Daoy (cell line): ENCODE data around the gene CHMP2A. TPM values are rescaled to one million over a fixed set of nuclear protein-coding genes. Genes with fewer than 3 reads are reported as not detected.

Experiments used
- DNase-seq: peaks from one replicate; pipeline ENCODE4 v3.0.0-alpha.2; 2015; ENCODE audit warnings: low read depth
- total RNA-seq: library from RNA; depleted of rRNA; stranded (reverse); fragments of >200 nt; shearing (Covaris generic); gene quantifications from 2 replicates; pipeline ENCODE4 v1.2.3, GENCODE V29; 2014

The CHMP2A gene
- total RNA-seq, 1 experiment from 2014 or later = 103 TPM

DNA sequence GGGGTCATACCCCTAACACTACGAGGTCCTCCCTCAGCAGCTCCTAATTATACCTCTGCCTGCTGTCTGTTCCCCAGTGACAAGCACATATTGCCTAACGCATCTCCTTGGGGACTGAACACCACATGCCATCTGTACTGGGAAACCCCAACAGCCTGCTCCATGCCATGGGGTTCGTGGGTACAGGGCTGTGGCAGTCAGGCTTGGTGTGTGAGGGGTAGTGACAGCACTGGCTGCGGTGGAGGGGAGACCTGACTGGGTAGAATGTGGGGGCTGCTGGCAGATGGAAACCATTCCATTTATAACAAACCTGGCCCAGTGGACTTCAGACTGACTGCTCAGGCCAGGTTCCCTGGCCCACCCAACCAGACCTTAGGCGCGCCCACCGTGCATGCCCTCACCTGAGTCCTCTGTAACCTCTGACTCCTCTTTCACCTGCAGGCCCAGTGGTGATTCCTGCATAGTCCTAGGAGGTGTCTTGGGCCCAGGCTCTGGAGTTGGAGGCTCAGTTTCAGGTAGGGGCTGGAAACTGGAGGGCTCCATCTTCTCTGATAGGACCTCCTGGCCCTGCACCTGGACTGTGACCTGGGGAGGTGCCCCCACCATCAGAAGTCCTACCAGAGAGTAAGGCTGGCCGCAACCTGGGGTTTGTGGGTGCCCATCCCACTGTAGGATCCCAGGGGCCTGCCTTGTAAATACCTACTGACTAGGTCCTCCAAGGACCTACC lies 15.2 kb upstream of the CHMP2A start:
- no peak for DNase-seq

DNA sequence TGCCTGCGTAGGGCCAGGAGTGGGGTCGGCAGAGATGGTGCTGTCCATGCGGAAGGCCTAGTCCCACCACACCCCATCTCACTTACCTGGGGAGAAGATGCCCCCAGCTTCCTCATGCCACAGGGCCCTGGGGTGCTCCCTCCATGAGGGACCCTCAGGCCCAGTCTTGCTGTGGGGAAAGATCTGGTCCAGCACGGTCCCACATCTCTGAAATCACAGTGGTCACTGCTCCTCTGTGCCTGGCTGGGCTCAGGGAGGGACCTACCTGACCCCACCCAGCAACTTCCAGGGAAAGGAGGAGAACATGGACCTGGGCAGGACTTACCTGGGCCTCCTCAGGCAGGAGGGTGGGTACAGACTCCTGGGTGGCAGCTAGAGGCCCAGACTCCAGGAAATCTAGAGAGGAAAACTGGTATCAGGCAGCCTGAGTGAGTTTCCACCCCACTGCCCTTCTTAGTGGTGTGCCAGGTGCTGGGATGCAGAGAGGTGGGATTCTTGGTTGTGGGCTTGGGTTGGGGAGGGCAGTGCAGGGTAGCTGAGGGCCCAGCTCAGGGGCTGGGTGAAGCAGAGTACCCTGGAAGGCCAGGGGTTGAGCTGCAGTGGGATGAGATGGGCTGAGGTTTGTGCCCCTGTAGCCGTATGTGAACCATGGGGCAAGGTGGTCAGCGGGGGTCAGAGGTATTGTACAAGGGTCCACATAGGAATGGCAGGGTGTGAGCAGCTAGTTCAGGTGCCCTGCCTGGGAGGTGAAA lies 14.5 kb upstream of the CHMP2A start:
- DNase-seq = no peak

DNA sequence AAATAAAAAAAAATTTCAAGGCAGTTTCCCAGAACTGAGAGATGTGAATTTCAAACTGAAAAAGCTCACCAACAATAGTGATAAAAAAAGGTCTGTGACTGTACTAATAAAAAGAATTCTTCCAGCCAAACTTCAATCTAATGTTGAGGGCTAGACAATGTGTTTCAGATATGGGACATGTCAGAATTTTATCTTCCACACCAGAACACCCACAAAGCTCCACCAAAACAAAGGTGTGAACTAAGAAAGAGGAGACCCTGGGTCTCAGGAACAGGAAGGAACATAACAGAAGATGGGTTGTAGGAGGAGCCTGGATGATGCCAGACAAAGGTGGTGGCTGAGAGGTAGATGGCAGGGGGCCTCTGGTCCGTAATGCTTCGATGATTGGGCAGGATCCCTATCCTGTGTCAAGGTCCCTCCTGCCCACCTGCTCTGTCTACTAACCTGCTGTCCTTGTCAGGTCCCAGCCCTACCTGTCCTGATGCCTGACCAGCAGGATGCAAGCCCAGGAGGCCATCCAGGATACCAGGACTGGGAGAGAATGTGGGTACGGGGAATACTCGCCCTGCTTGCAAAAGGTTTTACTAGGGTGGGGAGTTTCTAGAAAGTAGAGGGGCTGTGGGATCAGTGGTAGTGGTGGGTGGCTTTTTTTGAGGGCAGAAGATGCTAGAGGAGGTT lies 13.7 kb upstream of the CHMP2A start:
- no peak for DNase-seq

DNA sequence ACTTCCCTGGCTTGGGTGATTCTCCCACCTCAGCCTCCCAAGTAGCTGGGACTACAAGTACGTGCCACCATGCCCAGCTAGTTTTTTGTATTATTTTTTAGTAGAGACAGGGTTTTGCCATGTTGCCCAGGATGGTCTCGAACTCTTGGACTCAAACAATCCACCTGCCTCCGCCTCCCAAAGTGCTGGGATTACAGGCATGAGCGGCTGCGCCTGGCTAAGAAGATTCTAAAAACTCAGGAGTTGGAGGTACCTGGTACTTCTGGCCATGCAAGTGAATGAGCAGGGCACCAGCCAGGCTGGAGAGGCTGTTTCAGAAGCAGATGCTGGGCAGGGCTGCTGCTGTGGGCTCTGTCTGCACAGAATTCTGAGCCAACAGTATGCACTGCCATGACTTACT lies 12.1 kb upstream of the CHMP2A start:
- DNase-seq = no peak

DNA sequence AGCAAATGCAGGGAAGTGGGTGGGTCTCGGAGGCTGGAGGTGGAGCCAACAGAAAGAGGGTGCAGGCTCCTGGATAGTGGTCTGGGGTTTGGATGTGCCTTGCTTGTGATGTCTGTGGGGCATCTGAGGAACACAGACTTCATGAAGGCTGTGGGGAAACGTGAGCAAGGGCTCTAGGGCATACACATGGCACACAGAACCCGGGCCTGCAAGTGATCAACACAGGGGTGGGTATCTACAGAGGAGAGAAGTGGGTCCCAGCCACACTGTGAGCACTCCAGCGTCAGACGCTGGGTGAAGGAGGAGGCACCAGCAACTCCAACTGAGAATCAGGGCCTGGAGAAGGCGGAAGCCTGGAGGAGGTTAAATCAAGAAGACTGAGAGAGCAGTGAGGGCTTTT lies 8.9 kb upstream of the CHMP2A start:
- no peak for DNase-seq

DNA sequence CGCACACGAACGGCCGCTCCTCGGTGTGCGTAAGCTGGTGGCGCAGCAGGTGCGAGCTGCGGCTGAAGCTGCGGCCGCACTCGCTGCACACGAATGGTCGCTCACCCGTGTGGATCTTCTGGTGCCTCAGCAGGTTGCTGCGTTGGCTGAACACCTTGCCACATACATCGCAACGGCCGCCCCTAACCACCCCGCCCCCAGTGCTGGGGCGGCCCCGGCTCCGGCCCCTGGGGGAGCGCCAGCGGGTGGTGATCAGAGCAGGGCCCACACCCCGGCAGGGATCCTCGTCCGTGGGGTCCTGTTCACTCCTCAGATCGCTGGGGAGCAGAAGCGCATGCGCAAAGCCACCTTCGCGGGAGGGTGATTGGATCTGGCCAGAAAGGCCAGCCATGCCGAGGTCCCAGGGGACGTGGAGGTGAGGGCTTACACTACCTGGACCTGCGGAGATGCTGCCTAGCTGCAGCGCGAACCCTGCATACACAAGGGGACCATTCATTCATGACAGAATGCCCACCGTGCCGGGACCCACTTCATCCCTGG lies 8.2 kb upstream of the CHMP2A start:
- no peak for DNase-seq

DNA sequence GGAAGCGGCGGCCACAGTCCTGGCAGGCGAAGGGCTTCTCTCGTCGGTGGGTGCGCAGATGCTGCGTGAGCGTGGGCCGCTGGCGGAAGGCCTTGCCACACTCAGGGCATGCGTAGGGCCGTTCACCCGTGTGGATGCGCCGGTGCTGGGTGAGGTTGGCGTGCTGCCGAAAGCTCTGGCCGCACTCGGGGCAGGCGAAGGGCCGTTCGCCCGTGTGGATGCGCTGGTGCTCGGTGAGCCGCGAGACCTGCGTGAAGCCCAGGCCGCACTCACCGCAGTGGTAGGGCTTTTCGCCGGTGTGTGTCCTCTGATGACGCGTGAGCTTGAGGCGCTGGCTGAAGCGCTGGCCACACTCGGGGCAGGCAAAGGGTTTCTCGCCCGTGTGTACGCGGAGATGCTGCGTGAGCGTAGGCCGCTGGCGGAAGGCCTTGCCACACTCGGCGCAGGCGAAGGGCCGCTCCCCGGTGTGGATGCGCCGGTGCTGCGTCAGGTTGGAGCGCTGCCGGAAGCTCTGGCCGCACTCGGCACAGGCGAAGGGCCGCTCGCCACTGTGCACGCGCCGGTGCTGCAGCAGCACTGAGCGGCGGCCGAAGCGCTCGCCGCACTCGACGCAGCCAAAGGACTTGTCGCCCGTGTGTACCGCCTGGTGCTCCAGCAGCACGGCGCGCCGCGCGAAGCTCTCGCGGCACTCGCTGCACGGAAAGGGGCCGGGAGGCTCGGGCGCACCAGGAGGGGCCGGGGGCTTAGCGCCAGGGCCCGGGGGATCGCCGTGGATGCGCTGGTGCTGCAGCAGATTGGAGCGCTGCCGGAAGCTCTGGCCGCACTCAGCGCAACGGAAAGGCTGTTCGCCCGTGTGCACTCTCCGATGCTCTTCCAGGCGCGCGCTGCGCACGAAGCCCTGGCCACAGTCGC lies 7.5 kb upstream of the CHMP2A start:
- DNase-seq = peak; percentile 63

DNA sequence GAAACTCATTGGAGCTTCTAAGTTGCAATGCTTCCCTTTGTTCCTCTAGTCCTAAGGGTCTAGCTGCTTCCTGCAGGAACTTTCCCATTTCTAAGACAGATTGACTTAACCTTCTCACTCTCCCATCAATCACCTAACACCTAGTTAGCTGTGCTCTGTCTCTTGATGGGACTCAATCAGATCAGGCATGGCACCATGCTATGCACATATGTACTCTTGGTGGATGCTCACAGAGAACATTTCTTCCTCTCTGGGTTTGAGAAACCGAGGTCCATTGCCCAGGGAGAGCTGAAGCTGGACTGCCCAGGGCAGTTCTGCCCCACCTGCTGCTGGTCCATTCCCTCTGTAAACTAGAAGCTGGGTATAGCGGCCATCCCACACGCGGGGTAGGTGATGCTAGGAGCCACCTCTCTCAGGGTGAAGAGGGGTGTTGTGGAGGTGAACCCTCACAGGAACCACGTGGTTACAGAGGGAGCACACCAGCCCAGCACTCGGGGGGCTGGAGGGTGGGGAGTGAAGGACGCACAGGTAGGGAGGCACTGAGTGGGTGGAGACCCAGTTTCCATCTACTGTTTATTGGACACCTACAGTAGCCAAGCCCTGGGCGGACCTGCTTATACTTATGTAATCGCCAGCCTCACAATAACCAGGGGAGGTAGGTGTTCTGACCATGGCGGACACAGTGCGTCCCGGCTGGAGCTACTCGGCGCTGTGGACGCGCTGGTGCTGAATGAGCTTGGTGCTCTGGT lies 6.6 kb upstream of the CHMP2A start:
- DNase-seq = no peak

DNA sequence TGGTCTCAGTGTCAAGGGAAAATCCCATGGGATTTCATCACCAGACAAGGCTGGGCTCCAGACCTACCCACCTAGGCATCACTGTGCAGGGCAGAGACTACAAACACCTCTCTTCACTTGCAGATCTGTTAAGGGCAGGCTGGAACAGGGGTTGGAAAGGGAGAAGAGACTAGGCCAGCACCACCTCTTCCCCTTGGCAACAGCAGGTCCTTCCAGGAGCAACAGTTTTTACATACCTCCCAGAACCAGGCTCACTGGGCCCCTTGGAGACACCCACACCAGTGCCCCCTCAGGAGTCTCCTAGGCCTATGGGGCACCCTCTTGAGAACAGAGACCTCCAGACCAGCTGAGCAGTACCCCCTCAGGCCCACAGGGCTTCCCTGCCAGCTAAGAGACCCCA lies 6.0 kb upstream of the CHMP2A start:
- no peak for DNase-seq

DNA sequence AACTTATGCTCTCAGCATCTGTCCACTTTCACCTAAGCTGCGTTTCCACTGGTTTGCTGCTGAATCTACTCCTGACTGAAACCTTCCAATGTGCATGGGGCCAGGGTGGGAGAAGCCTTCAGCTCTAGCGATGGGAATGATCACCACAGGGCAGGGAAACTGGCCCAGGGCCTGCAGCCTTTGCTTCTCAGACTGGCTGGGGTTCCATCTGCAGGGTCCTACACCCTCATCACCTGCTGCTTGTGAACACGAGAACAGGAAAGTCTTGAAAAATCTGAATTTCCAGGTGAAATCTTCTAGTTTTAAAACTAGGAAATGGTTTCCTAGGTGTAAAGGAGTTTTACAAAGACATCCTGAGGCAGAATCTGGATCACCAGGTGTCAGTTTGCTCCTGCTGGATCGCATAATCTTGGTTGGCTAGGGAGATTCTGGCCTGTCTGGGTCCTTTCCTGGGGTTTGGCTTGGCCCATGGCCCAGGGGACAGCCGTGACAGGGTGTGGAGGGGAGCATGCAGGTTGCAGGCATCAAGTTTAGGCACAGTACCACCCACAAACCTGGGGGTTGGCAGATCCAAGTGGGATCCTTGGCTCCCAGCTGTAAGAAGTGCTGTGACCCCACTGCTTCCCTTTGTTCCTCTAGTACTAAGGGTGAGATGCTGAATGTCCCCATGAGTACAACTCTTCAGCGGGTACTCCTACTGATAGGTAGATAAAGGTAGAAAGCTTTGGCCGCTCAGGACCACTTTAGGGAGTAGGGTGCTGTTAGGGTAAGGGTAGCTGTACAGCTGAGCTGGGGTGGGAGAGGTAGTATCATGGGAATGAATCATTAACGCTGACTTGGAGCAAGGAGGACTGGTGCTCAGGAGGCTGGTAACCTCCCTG lies 5.3 kb upstream of the CHMP2A start:
- no peak for DNase-seq

DNA sequence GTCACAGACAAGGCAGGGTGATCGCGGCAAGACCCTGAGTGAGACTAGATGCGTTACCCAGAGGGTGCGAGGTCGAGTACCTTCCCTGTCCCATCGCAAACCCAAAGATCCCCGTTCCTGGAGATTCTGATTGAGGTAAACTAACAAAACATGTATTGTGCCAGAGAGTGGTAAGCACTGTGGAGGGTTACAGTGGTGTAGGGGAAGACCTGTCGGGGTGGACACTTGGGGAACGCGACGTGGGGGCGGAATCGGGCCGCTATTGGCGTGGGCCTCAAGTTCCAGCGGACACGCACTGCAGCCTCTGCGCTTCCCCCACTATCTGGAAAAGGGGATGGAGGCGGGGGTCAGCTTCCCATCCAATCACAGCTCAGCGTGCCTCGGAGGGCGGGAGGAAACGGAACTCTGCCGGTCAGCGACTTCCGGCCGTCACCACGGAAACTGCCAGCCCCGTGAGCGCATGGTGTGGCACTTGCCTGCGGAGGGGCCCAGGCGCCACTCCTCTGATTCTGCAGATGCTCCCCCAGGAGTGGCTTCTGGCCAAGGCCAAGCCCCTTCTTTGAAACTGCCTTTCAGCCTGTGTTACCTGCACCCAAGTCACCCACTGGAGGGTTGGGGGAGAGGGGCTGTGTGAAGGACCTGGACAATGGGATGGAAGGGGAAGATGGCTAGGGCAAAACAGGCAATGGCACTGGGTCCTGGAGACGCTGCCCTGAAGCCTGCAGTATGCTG lies 4.5 kb upstream of the CHMP2A start:
- peak; percentile 97 for DNase-seq

DNA sequence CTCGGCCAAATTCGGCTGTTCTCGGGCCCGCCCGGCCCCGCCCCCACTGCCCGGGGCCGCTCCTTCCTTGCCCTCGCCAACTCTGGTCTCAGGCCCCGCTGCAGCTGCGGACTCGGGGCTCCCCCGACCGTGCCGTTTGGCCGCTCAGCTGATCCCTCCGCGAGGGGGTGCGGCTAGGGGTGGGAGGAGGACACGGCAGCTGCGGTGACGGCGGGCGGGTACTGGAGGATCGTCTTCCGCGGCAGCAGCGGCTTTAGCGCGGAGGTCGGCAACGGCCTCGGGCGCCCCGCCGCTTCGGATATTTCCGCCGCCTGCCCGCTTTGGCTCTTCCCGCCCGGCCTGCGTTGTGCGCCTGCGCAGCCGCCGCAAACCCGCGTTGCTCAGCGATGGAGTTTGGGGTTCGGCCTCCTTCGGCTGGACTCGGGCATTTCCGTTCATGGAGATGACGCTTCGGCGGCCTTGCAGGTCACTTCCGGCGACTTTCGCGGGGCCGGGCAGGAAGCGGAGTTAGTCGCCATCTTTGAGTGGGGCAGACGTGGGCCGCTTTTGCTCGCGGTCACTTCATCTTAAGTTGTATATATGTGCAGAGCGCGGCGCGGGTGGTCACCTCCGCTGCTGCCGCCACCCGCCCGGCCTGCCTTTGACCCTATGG lies 3.8 kb upstream of the CHMP2A start:
- DNase-seq = peak; percentile 100

DNA sequence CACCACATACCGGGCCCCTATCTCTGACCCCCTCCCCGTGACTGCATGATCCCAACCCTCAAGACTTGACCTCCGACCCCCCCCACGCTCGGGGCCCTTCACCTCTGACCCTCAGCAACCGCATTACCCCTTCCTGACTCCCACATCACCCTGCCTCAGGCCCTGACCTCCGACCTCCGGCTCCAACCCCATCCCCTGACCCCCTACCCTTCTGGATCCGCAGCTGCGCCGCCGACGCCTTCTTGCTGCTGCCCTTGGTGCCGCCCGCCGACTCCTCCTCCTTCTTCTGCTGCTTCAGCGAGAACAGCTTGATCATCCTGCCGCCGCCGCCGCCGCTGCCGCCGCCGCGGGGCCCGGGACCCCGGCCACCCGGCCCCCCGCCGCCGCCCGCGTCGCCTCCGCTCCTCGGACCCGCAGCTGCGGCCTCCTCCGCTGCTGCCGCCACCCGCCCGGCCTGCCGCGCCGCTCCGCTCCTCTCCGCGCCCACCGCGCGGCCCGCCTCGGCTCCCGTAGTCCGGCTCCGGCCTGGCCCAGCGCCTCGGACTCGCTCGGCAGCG lies 3.2 kb upstream of the CHMP2A start, which contains the start of gene UBE2M:
Gene UBE2M (minus strand): TSS at position 546 of the 557 bp plus-strand sequence. CDS start 230 bp downstream, at position 316.
- no peak for DNase-seq

DNA sequence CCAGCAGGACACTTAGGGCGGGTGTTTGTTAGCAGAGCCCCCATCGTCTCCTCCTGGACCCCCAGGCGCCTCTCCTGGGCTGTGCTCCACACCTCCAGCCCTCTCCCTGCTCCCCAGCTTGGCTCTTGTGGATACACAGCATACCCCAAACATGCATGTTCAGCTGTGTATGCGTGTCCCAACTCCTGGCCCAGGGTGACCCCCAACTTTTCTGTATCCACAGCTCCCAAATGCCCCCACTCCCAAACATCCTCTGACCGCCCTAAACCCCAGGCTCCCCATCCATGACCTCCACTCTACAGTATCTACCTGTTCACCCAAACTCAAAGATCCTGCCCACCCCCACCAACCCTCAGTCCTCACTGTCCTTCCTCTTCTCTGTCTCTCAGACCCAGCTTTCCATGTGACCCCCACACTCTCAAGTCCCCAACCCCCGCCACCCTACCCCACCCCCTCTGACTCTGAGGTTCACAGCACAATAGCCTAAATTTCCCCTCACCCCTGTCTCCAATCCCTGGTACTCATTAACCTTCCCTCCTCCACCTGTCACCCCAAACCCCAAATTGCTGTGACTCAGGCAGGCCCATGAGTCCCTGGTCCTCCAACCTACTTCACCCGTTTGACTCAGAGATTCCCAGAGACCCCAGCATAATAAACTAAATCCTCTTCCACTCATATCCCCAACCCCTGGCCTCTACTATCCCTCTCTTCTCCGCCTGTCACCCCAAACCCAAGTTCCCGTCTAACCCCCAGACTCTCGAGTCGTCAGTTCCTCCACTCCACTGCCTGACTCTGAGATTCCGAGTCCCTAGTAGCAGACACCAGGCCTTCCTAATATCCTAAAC lies 2.5 kb upstream of the CHMP2A start:
- DNase-seq = peak; percentile 12

DNA sequence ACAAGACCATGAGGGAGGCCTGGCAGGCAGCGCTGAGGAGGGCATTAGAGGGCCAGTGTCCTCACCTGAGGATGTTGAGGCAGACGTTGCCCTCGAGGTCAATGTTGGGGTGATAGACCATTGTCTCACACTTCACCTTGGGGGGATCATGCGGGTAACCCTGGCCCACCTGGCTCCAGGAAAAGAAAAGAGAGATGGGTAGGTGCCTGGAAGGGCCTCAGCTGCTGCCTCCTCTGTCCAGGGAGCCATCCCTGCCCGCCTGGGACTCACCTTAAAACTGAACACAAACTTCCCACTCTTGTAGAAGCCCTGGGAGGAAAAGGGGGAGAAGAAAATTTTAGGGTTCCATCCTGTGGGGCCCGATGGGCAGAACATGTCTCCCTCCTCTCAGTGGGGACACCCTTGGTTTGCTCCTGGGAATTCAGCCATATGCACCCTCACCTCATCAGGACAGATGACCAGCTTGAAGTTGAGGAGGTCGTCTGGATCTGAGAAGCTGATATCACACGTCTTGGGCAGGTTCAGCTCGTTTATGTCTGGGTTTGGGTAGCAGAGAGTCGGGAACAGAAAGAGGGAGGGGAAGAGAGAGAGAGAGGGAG lies 1.8 kb upstream of the CHMP2A start:
- no peak for DNase-seq

DNA sequence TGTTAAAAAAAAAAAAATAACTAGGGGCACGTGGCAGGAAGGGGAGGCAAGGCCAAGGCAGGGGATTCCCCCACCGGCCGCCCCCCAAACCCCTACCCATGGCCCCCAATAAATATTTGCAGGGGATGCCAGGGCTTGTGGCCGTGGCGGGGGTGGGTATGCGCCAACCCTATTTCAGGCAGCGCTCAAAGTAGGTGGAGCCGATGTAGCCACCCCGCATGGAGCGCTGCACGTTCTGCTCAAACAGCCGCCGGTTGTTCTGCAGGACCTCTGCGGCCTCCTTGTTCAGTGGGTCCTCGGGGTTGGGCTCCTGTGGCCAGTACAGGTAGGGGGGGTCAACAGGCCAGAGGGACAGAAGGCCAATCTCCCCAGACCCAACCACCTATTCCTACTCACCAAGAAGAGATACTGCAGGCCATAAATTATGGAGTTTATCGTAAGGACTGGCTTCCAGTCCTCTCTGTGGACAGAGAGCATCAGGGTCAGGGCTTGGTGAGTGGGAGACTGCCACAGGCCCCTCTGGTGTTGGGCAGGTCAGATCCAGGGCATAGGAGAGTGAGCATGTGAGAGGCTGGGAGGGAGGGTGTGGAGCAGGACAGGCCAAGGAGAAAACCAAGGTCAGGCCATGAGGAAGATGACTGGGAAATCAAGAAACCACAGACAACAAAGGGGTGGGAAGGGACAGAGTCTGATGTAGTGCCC lies 1.2 kb upstream of the CHMP2A start:
- no peak for DNase-seq
